ENCODE results near the gene ADTRP. TPM values are rescaled to one million over a fixed set of nuclear protein-coding genes. Genes with fewer than 3 reads are reported as not detected.
A peak's percentile ranks its signal among the peaks of the same experiment; 100 is the strongest.

Gene ADTRP
- total RNA-seq, 1 experiment from 2014 or later: 0.50 TPM

DNA sequence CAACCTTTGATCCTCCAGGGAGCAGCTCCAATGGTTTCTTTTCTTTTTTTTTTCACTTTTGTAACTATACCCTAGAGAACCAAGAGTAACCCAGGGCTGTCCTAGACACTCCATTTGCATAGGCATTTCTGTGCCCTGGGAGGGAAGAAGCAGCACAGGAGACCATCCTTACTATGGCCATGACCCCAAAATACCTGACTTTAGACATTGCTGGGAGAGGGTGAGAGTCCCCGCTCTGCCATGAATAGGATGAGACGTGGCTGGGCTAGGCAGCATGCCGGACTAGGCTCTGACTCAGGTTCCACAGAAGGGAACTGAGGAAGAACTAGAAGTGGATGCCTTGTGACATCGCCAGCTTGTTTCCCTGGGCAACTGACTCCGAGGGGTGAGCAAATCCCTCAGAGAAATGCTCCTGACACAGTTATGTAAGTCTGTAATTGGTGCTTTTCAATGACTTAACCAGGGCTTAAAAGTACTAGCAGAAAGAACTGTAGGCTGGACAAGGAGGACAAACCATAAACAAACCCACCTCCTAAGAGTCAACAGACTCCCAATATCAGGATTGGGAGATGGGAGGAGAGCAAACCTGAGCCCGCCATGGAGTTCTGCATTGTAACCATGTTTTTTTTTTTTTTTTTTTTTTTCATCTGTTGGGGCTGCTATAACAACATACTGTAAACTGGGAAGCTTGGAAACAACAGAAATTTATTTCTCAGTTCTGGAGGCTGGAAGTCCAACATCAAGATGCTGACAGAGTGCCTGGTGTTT lies 910 bp upstream of the ADTRP start:
- H3K9me3 Mint-ChIP-seq: peaks cover 7% of the 10 kb centered on the region; the same call in 1 of the 2 replicates
- ATAC-seq (peak; percentile 56), DNase-seq (ENCODE audit: low spot score) (no peak)
- CTCF ChIA-PET: interaction anchor here (0.7 kb wide), 1 partner anchor 69 kb away, joined by 6 read pairs; no protein-coding TSS in a partner anchor
- H3K27me3 Mint-ChIP-seq (ENCODE audit: low read depth): no peaks in the 10 kb centered on the region
- TF ChIP-seq, protein P1, sequence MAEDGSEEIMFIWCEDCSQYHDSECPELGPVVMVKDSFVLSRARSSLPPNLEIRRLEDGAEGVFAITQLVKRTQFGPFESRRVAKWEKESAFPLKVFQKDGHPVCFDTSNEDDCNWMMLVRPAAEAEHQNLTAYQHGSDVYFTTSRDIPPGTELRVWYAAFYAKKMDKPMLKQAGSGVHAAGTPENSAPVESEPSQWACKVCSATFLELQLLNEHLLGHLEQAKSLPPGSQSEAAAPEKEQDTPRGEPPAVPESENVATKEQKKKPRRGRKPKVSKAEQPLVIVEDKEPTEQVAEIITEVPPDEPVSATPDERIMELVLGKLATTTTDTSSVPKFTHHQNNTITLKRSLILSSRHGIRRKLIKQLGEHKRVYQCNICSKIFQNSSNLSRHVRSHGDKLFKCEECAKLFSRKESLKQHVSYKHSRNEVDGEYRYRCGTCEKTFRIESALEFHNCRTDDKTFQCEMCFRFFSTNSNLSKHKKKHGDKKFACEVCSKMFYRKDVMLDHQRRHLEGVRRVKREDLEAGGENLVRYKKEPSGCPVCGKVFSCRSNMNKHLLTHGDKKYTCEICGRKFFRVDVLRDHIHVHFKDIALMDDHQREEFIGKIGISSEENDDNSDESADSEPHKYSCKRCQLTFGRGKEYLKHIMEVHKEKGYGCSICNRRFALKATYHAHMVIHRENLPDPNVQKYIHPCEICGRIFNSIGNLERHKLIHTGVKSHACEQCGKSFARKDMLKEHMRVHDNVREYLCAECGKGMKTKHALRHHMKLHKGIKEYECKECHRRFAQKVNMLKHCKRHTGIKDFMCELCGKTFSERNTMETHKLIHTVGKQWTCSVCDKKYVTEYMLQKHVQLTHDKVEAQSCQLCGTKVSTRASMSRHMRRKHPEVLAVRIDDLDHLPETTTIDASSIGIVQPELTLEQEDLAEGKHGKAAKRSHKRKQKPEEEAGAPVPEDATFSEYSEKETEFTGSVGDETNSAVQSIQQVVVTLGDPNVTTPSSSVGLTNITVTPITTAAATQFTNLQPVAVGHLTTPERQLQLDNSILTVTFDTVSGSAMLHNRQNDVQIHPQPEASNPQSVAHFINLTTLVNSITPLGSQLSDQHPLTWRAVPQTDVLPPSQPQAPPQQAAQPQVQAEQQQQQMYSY (CRISPR knock-in tag; IDR thresholded peaks at IDR 0.05): no peak
- TF ChIP-seq, protein P2, sequence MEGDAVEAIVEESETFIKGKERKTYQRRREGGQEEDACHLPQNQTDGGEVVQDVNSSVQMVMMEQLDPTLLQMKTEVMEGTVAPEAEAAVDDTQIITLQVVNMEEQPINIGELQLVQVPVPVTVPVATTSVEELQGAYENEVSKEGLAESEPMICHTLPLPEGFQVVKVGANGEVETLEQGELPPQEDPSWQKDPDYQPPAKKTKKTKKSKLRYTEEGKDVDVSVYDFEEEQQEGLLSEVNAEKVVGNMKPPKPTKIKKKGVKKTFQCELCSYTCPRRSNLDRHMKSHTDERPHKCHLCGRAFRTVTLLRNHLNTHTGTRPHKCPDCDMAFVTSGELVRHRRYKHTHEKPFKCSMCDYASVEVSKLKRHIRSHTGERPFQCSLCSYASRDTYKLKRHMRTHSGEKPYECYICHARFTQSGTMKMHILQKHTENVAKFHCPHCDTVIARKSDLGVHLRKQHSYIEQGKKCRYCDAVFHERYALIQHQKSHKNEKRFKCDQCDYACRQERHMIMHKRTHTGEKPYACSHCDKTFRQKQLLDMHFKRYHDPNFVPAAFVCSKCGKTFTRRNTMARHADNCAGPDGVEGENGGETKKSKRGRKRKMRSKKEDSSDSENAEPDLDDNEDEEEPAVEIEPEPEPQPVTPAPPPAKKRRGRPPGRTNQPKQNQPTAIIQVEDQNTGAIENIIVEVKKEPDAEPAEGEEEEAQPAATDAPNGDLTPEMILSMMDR (IDR thresholded peaks at IDR 0.05): no peak
- TF ChIP-seq FOXJ3 (CRISPR knock-in tag; IDR thresholded peaks at IDR 0.05; ENCODE audit: borderline replicate concordance) (no peak), FOXP1 (CRISPR knock-in tag; IDR thresholded peaks at IDR 0.05; ENCODE audit: borderline replicate concordance) (no peak), MXD4 (CRISPR knock-in tag; IDR thresholded peaks at IDR 0.05; ENCODE audit: borderline replicate concordance) (no peak), ZNF416 (CRISPR knock-in tag; IDR thresholded peaks at IDR 0.05) (no peak), IRF2 (CRISPR knock-in tag; IDR thresholded peaks at IDR 0.05; ENCODE audit: borderline replicate concordance, low read depth) (no peak), GABPB1 (CRISPR knock-in tag; IDR thresholded peaks at IDR 0.05) (no peak)
- TF ChIP-seq, protein P3, sequence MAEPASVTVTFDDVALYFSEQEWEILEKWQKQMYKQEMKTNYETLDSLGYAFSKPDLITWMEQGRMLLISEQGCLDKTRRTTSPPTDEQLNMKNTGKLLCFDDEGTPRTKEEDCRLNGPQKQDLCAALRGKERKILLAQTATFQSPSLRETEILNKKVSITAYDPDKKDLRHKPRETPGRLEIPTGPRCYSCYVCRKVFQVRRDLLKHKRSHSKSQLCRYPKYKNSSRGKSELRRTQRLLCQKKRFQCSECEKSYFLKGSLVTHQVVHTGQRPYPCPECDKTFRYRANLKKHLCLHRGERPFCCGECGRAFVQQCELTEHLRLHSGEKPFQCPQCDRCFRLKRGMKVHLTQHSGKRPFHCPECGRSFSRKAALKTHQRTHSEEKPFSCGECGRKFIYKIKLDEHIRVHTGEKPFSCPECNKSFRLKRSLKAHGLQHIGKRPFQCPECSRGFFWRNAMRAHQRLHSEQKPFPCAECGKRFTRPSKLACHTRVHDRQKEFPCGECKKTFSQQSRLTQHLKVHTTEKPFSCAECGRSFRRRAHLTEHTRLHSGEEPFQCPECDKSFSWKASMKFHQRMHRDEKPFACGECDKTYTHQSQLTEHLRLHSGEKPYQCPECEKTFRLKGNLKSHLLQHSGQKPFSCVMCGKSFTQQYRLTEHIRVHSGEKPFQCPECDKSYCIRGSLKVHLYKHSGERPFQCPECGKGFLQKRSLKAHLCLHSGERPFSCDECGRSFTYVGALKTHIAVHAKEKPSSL (CRISPR knock-in tag; conservative IDR thresholded peaks at IDR 0.05): no peak
- TF ChIP-seq, protein P4, sequence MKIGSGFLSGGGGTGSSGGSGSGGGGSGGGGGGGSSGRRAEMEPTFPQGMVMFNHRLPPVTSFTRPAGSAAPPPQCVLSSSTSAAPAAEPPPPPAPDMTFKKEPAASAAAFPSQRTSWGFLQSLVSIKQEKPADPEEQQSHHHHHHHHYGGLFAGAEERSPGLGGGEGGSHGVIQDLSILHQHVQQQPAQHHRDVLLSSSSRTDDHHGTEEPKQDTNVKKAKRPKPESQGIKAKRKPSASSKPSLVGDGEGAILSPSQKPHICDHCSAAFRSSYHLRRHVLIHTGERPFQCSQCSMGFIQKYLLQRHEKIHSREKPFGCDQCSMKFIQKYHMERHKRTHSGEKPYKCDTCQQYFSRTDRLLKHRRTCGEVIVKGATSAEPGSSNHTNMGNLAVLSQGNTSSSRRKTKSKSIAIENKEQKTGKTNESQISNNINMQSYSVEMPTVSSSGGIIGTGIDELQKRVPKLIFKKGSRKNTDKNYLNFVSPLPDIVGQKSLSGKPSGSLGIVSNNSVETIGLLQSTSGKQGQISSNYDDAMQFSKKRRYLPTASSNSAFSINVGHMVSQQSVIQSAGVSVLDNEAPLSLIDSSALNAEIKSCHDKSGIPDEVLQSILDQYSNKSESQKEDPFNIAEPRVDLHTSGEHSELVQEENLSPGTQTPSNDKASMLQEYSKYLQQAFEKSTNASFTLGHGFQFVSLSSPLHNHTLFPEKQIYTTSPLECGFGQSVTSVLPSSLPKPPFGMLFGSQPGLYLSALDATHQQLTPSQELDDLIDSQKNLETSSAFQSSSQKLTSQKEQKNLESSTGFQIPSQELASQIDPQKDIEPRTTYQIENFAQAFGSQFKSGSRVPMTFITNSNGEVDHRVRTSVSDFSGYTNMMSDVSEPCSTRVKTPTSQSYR (CRISPR knock-in tag; IDR thresholded peaks at IDR 0.05): no peak
- peaks cover 32% of the 10 kb centered on the region for H3K4me1 Mint-ChIP-seq
- no peak overlapping the region for H3K27ac Mint-ChIP-seq
- POLR2A ChIA-PET: no interaction called here
- no peaks in the 10 kb centered on the region for H3K36me3 Mint-ChIP-seq
- H3K4me3 Mint-ChIP-seq: no peak overlapping the region

DNA sequence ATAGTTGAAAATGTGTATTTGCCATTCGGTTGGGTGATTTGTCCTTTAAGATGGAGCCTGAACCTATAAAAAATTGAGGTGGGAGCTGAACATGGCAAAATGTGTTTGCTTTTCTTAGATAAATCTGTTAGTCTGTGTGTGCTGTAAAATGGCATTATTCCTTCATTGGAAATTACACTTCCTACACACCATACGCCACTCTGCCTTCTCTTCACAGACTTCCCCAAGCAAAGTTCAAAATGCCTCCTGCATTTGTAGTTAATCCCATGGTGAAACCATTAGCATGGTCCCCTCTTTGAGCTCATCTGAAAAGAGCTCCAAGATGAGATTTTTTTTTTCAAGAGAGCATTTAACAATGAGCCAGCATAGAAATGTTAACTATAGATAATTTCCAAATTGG lies 567 bp downstream of the ADTRP start:
- CTCF ChIA-PET: no interaction called here
- DNase-seq (ENCODE audit: low spot score) (no peak), ATAC-seq (no peak)
- TF ChIP-seq NR1H2 (CRISPR knock-in tag; IDR thresholded peaks at IDR 0.05) (no peak), ESRRA (CRISPR knock-in tag; IDR thresholded peaks at IDR 0.05; ENCODE audit: borderline replicate concordance) (no peak), NFYB (CRISPR knock-in tag; conservative IDR thresholded peaks at IDR 0.05; ENCODE audit: low read depth) (no peak)
- TF ChIP-seq, protein P5, sequence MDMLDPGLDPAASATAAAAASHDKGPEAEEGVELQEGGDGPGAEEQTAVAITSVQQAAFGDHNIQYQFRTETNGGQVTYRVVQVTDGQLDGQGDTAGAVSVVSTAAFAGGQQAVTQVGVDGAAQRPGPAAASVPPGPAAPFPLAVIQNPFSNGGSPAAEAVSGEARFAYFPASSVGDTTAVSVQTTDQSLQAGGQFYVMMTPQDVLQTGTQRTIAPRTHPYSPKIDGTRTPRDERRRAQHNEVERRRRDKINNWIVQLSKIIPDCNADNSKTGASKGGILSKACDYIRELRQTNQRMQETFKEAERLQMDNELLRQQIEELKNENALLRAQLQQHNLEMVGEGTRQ (CRISPR knock-in tag; IDR thresholded peaks at IDR 0.05): no peak
- TF ChIP-seq, protein P6, sequence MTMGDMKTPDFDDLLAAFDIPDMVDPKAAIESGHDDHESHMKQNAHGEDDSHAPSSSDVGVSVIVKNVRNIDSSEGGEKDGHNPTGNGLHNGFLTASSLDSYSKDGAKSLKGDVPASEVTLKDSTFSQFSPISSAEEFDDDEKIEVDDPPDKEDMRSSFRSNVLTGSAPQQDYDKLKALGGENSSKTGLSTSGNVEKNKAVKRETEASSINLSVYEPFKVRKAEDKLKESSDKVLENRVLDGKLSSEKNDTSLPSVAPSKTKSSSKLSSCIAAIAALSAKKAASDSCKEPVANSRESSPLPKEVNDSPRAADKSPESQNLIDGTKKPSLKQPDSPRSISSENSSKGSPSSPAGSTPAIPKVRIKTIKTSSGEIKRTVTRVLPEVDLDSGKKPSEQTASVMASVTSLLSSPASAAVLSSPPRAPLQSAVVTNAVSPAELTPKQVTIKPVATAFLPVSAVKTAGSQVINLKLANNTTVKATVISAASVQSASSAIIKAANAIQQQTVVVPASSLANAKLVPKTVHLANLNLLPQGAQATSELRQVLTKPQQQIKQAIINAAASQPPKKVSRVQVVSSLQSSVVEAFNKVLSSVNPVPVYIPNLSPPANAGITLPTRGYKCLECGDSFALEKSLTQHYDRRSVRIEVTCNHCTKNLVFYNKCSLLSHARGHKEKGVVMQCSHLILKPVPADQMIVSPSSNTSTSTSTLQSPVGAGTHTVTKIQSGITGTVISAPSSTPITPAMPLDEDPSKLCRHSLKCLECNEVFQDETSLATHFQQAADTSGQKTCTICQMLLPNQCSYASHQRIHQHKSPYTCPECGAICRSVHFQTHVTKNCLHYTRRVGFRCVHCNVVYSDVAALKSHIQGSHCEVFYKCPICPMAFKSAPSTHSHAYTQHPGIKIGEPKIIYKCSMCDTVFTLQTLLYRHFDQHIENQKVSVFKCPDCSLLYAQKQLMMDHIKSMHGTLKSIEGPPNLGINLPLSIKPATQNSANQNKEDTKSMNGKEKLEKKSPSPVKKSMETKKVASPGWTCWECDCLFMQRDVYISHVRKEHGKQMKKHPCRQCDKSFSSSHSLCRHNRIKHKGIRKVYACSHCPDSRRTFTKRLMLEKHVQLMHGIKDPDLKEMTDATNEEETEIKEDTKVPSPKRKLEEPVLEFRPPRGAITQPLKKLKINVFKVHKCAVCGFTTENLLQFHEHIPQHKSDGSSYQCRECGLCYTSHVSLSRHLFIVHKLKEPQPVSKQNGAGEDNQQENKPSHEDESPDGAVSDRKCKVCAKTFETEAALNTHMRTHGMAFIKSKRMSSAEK (CRISPR knock-in tag; IDR thresholded peaks at IDR 0.05; ENCODE audit: borderline replicate concordance): no peak

More for the DNA sequence above, 567 bp downstream of the ADTRP start:
- no peak overlapping the region for H3K27ac Mint-ChIP-seq
- H3K4me3 Mint-ChIP-seq: no peak overlapping the region
- POLR2A ChIA-PET: no interaction called here
- H3K27me3 Mint-ChIP-seq (ENCODE audit: low read depth): no peaks in the 10 kb centered on the region
- peaks cover 2% of the 10 kb centered on the region; the same call in 1 of the 2 replicates for H3K9me3 Mint-ChIP-seq
- no peaks in the 10 kb centered on the region for H3K36me3 Mint-ChIP-seq
- peaks cover 32% of the 10 kb centered on the region for H3K4me1 Mint-ChIP-seq
